ENCODE measurements around the gene ERRFI1.

ERRFI1 gene

GRCh38 chr1:7992885-7993284 is 33.2 kb downstream of the ERRFI1 start:
- H2AK5ac ChIP-seq (ENCODE audit: low read length) = no peak overlapping the region
- no peak overlapping the region for H3K4me2 ChIP-seq (ENCODE audit: low read length)
- DNase-seq = no peak
- WGBS (ENCODE audit: extremely low coverage, insufficient coverage, insufficient read length) = no CpG with 5 or more reads among the region's 4 CpGs
- H4K12ac ChIP-seq (ENCODE audit: low read depth, low read length) = no peak overlapping the region
- no peak overlapping the region for H3K4me3 ChIP-seq (ENCODE audit: low read depth, low read length)
- H4K8ac ChIP-seq (ENCODE audit: low read depth, low read length) = no peak overlapping the region
- no peak overlapping the region for H2BK5ac ChIP-seq (ENCODE audit: low read depth, low read length, poor library complexity)
- H3K9ac ChIP-seq (ENCODE audit: low read length) = no peak overlapping the region
- H3K23ac ChIP-seq (ENCODE audit: low read length) = no peak overlapping the region
- peaks cover 10% of the 10 kb centered on the region for H3K79me1 ChIP-seq (ENCODE audit: low read length)
- no peaks in the 10 kb centered on the region for H3K79me2 ChIP-seq (ENCODE audit: control insufficient read depth, insufficient read depth, low read length, poor library complexity)
- no peak overlapping the region for H4K91ac ChIP-seq (ENCODE audit: low read depth, low read length)
- peaks cover 0 to 3% of the 10 kb centered on the region in 2 experiments for H3K36me3 ChIP-seq (ENCODE audit: control insufficient read depth in 1 of 2, insufficient read depth in 2 of 2, low read length in 2 of 2)
- H3K4me1 ChIP-seq (ENCODE audit: control insufficient read depth in 1 of 2, insufficient read depth in 2 of 2, low read length in 2 of 2) = peaks cover 7 to 11% of the 10 kb centered on the region in 2 experiments
- H3K14ac ChIP-seq (ENCODE audit: low read length) = no peak overlapping the region
- H3K18ac ChIP-seq (ENCODE audit: low read length) = no peak overlapping the region
- no peak overlapping the region for H3K4ac ChIP-seq (ENCODE audit: low read depth, low read length)
- no peak overlapping the region for H2AFZ ChIP-seq (ENCODE audit: insufficient read depth, low read length, poor library complexity)
- no peaks in the 10 kb centered on the region for H3K9me3 ChIP-seq (ENCODE audit: insufficient read depth, low read depth, low read length)
- H2BK12ac ChIP-seq (ENCODE audit: low read length) = peak overlapping the region; percentile 61
- H3K27me3 ChIP-seq (ENCODE audit: insufficient read depth, low read length) = no peaks in the 10 kb centered on the region
- no peak overlapping the region for H2BK120ac ChIP-seq (ENCODE audit: insufficient read depth, low read length, poor library complexity)
- H3K27ac ChIP-seq (ENCODE audit: low read depth, low read length) = no peak overlapping the region

DNA sequence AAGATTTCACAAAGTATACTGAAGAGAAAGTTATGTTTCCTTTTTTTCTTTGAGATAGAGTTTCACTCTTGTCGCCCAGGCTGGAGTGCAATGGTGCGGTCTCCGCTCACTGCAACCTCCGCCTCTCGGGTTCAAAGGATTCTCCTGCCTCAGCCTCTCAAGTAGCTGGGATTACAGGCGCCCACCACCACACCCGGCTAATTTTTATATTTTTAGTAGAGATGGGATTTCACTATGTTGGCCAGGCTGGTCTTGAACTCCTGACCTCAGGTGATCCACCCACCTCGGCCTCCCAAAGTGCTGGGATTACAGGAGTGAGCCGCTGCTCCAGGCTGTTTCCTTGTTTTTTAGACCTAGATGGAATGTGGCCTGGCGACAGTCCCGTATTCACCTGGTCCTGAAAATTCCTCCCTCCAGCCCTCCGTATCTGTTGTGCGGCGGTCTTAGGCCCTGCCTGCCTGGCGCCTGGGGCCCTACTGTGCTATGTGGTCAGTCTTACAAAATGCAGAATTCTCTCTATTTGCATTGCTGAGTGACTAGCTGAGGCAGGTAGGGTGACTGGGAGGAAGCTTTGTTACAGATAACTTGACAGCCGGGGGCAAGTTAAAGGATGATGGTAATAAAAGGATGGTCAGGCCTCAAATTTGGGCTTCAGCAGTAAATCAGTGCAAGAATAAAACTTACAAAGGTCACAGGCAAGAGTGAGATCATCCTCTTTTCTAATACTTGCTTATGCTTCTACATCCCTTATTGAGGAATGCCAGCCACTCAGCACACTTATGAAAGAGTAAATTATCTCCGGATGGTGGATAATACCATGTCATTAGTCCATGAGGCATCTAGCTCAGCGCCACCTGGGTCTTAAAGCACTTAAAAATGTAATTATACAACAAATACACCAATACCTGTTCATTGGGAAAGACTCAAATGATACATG is 34.3 kb downstream of the ERRFI1 start:
- Histone ChIP-seq H3K4me1 (ENCODE audit: control insufficient read depth in 1 of 2, insufficient read depth in 2 of 2, low read length in 2 of 2) (peaks cover 9 to 11% of the 10 kb centered on the region in 2 experiments), H3K9ac (ENCODE audit: low read length) (no peak overlapping the region), H3K27ac (ENCODE audit: low read depth, low read length) (peak overlapping the region; percentile 73), H2AK5ac (ENCODE audit: low read length) (no peak overlapping the region), H3K14ac (ENCODE audit: low read length) (no peak overlapping the region), H3K4ac (ENCODE audit: low read depth, low read length) (no peak overlapping the region), H3K79me1 (ENCODE audit: low read length) (peaks cover 10% of the 10 kb centered on the region), H4K12ac (ENCODE audit: low read depth, low read length) (no peak overlapping the region), H2BK5ac (ENCODE audit: low read depth, low read length, poor library complexity) (no peak overlapping the region), H2BK120ac (ENCODE audit: insufficient read depth, low read length, poor library complexity) (no peak overlapping the region), H3K27me3 (ENCODE audit: insufficient read depth, low read length) (no peaks in the 10 kb centered on the region), H4K8ac (ENCODE audit: low read depth, low read length) (no peak overlapping the region), H3K36me3 (ENCODE audit: control insufficient read depth in 1 of 2, insufficient read depth in 2 of 2, low read length in 2 of 2) (peaks cover 0 to 5% of the 10 kb centered on the region in 2 experiments), H3K4me2 (ENCODE audit: low read length) (no peak overlapping the region), H2BK12ac (ENCODE audit: low read length) (no peak overlapping the region), H3K4me3 (ENCODE audit: low read depth, low read length) (no peak overlapping the region), H3K79me2 (ENCODE audit: control insufficient read depth, insufficient read depth, low read length, poor library complexity) (no peaks in the 10 kb centered on the region), H4K91ac (ENCODE audit: low read depth, low read length) (peak overlapping the region; percentile 43), H3K23ac (ENCODE audit: low read length) (no peak overlapping the region), H3K18ac (ENCODE audit: low read length) (no peak overlapping the region), H2AFZ (ENCODE audit: insufficient read depth, low read length, poor library complexity) (no peak overlapping the region), H3K9me3 (ENCODE audit: insufficient read depth, low read depth, low read length) (no peaks in the 10 kb centered on the region)
- WGBS (ENCODE audit: extremely low coverage, insufficient coverage, insufficient read length) = no CpG with 5 or more reads among the region's 18 CpGs
- peak; percentile 99 for DNase-seq

DNA sequence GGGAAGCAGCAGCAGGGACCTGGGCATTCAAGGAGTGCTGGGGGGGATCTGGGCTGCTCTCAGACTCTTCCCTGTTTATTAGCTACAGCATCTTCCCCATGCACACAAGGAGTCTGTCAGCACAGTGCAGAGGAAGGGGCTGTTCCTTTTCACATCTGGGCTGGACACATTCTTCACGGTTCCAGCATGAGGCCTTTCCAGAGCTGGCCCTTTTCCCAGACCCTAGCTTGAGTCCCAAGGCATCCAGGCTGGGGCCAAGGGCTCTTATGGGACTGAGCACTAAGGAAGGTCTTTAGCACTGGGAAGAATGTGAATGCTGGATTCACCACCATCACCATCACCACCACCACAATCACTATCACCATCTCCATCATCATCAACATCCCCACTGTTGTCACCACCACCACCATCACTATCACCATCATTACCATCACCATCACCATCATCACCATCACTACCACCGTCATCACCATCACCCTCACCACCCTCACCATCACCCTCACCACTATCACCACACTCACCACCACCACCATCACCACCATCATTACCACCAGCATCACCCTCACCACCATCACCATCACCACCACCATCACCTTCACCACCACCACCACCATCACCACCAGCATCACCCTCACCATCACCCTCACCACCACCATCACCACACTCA is 36.2 kb downstream of the ERRFI1 start:
- Histone ChIP-seq H3K27ac (ENCODE audit: low read depth, low read length) (peak overlapping the region; percentile 19), H2BK5ac (ENCODE audit: low read depth, low read length, poor library complexity) (peak overlapping the region; percentile 7), H2AFZ (ENCODE audit: insufficient read depth, low read length, poor library complexity) (no peak overlapping the region), H3K9ac (ENCODE audit: low read length) (no peak overlapping the region), H3K4me3 (ENCODE audit: low read depth, low read length) (peak overlapping the region; percentile 51), H3K18ac (ENCODE audit: low read length) (peak overlapping the region; percentile 24), H3K79me1 (ENCODE audit: low read length) (peaks cover 10% of the 10 kb centered on the region), H2BK120ac (ENCODE audit: insufficient read depth, low read length, poor library complexity) (peak overlapping the region; percentile 26), H3K4ac (ENCODE audit: low read depth, low read length) (no peak overlapping the region), H3K23ac (ENCODE audit: low read length) (no peak overlapping the region), H3K36me3 (ENCODE audit: control insufficient read depth in 1 of 2, insufficient read depth in 2 of 2, low read length in 2 of 2) (peaks cover 13 to 19% of the 10 kb centered on the region in 2 experiments), H4K12ac (ENCODE audit: low read depth, low read length) (no peak overlapping the region), H3K27me3 (ENCODE audit: insufficient read depth, low read length) (no peaks in the 10 kb centered on the region), H4K8ac (ENCODE audit: low read depth, low read length) (peak overlapping the region; percentile 3), H3K4me1 (ENCODE audit: control insufficient read depth in 1 of 2, insufficient read depth in 2 of 2, low read length in 2 of 2) (peaks cover 9 to 11% of the 10 kb centered on the region in 2 experiments), H3K14ac (ENCODE audit: low read length) (peak overlapping the region; percentile 21), H3K9me3 (ENCODE audit: insufficient read depth, low read depth, low read length) (no peaks in the 10 kb centered on the region), H3K79me2 (ENCODE audit: control insufficient read depth, insufficient read depth, low read length, poor library complexity) (no peaks in the 10 kb centered on the region), H2BK12ac (ENCODE audit: low read length) (peak overlapping the region; percentile 51), H4K91ac (ENCODE audit: low read depth, low read length) (peak overlapping the region; percentile 5), H3K4me2 (ENCODE audit: low read length) (no peak overlapping the region), H2AK5ac (ENCODE audit: low read length) (peak overlapping the region; percentile 38)
- no CpG with 5 or more reads among the region's 2 CpGs for WGBS (ENCODE audit: extremely low coverage, insufficient coverage, insufficient read length)
- peak in 1 of 2 donors; percentile 27 for DNase-seq

GRCh38 chr1:7988576-7988975 is 37.5 kb downstream of the ERRFI1 start:
- Histone ChIP-seq H3K27ac (ENCODE audit: low read depth, low read length) (peak overlapping the region; percentile 56), H2BK12ac (ENCODE audit: low read length) (no peak overlapping the region), H3K79me1 (ENCODE audit: low read length) (peaks cover 10% of the 10 kb centered on the region), H4K12ac (ENCODE audit: low read depth, low read length) (no peak overlapping the region), H3K14ac (ENCODE audit: low read length) (no peak overlapping the region), H2BK120ac (ENCODE audit: insufficient read depth, low read length, poor library complexity) (peak overlapping the region; percentile 28), H3K36me3 (ENCODE audit: control insufficient read depth in 1 of 2, insufficient read depth in 2 of 2, low read length in 2 of 2) (peaks cover 22 to 29% of the 10 kb centered on the region in 2 experiments), H4K8ac (ENCODE audit: low read depth, low read length) (no peak overlapping the region), H4K91ac (ENCODE audit: low read depth, low read length) (no peak overlapping the region), H3K4me3 (ENCODE audit: low read depth, low read length) (no peak overlapping the region), H3K4ac (ENCODE audit: low read depth, low read length) (no peak overlapping the region), H3K27me3 (ENCODE audit: insufficient read depth, low read length) (no peaks in the 10 kb centered on the region), H3K4me2 (ENCODE audit: low read length) (no peak overlapping the region), H3K9me3 (ENCODE audit: insufficient read depth, low read depth, low read length) (no peaks in the 10 kb centered on the region), H3K79me2 (ENCODE audit: control insufficient read depth, insufficient read depth, low read length, poor library complexity) (peaks cover 1% of the 10 kb centered on the region), H2AFZ (ENCODE audit: insufficient read depth, low read length, poor library complexity) (no peak overlapping the region), H3K4me1 (ENCODE audit: control insufficient read depth in 1 of 2, insufficient read depth in 2 of 2, low read length in 2 of 2) (peaks cover 9 to 11% of the 10 kb centered on the region in 2 experiments), H2BK5ac (ENCODE audit: low read depth, low read length, poor library complexity) (no peak overlapping the region), H3K23ac (ENCODE audit: low read length) (no peak overlapping the region), H3K18ac (ENCODE audit: low read length) (no peak overlapping the region), H3K9ac (ENCODE audit: low read length) (no peak overlapping the region), H2AK5ac (ENCODE audit: low read length) (no peak overlapping the region)
- DNase-seq = peak; percentile 97 to 100
- WGBS (ENCODE audit: extremely low coverage, insufficient coverage, insufficient read length) = no CpG with 5 or more reads among the region's 1 CpG

Measured in trophoblast cell (in vitro differentiated cells and primary cell).